Upper lobe of right lung (tissue), 1 donor: Measurements from ENCODE around the gene CLDN1. TPM values are rescaled to one million over a fixed set of nuclear protein-coding genes. Genes with fewer than 3 reads are reported as not detected.
A peak's percentile ranks its signal among the peaks of the same experiment; 100 is the strongest.

Experiments used
- ATAC-seq: fragments of 200-7000 bp; cut with Tn5 transposase; one replicate; pipeline ENCODE4 v1.9.1; 2020; ENCODE audit warnings: mild to moderate bottlenecking, moderate library complexity
- DNase-seq: peaks from one replicate; pipeline ENCODE4 v3.0.0-alpha.2; 2020
- H3K27ac ChIP-seq: fragments of 200-600 bp; one replicate; pipeline ENCODE4 v1.8.0; 2022
- H3K27me3 ChIP-seq: fragments of 200-600 bp; one replicate; pipeline ENCODE4 v1.8.0; 2022; ENCODE audit warnings: mild to moderate bottlenecking
- H3K36me3 ChIP-seq: fragments of 200-600 bp; one replicate; pipeline ENCODE4 v1.8.0; 2022
- H3K4me1 ChIP-seq: fragments of 200-600 bp; one replicate; pipeline ENCODE4 v1.8.0; 2022
- H3K4me3 ChIP-seq: fragments of 200-600 bp; one replicate; pipeline ENCODE4 v1.8.0; 2022; ENCODE audit warnings: mild to moderate bottlenecking
- H3K9me3 ChIP-seq: fragments of 200-600 bp; one replicate; pipeline ENCODE4 v1.8.0; 2022
- intact Hi-C: fragments of 100-400 bp; cut with DNase I; formaldehyde crosslinking; loops from one replicate; pipeline ENCODE4 v1.11.0; 2022
- total RNA-seq: library from RNA; stranded (reverse); fragmentation: NEBNext Ultra II Directional; extraction: Animal tissue kit (Norgen Biotek cat#: 25700); gene quantifications from one replicate; pipeline ENCODE4 v1.2.1, GENCODE V29; 2021
- TF ChIP-seq, protein P1 (sequence below): fragments of 200-600 bp; IDR thresholded peaks from one replicate; pipeline ENCODE4 v1.8.0; 2022; ENCODE audit warnings: antibody characterized with exemption
- donor health status: DM: no; HTN: yes; CAD: no; lungs with severe emphysema.

The CLDN1 gene
- total RNA-seq, 1 donor from 2014 or later, result 14.6 TPM

GRCh38 chr3:190303884-190304283 lies 18.4 kb downstream of the CLDN1 start:
- TF ChIP-seq, protein P1, sequence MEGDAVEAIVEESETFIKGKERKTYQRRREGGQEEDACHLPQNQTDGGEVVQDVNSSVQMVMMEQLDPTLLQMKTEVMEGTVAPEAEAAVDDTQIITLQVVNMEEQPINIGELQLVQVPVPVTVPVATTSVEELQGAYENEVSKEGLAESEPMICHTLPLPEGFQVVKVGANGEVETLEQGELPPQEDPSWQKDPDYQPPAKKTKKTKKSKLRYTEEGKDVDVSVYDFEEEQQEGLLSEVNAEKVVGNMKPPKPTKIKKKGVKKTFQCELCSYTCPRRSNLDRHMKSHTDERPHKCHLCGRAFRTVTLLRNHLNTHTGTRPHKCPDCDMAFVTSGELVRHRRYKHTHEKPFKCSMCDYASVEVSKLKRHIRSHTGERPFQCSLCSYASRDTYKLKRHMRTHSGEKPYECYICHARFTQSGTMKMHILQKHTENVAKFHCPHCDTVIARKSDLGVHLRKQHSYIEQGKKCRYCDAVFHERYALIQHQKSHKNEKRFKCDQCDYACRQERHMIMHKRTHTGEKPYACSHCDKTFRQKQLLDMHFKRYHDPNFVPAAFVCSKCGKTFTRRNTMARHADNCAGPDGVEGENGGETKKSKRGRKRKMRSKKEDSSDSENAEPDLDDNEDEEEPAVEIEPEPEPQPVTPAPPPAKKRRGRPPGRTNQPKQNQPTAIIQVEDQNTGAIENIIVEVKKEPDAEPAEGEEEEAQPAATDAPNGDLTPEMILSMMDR, result no peak
- Histone ChIP-seq H3K27me3 (no peaks in the 10 kb centered on the region), H3K4me3 (no peak overlapping the region), H3K9me3 (no peaks in the 10 kb centered on the region), H3K27ac (no peak overlapping the region), H3K4me1 (no peaks in the 10 kb centered on the region), H3K36me3 (no peaks in the 10 kb centered on the region)
- intact Hi-C loops, result no loop called here
- DNase-seq, result no peak
- ATAC-seq, result no peak

- intact Hi-C loops, result no loop called here
Observed at GRCh38 chr3:190302212-190302867, 19.9 kb downstream of the CLDN1 start.

DNA sequence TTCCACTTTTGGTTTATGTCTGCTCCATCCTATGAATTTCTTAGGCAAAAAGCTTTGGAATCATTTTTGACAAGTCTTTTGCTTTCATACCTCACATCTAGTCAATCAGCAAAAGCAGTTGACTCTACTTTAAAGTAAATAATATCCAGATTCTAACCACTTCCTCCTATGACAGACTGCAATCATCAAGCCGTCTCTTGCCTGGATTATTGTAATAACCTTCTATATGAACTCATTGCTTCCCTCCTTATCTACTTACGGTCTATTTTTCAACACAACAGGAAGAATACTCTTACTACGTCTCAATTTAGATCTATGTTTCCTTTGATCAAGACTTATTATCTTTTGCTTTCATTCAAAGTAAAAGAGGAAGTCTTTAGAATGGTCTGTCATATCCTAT lies 20.7 kb downstream of the CLDN1 start:
- Histone ChIP-seq H3K9me3 (no peaks in the 10 kb centered on the region), H3K4me3 (no peak overlapping the region), H3K27ac (no peak overlapping the region), H3K4me1 (no peaks in the 10 kb centered on the region), H3K27me3 (no peaks in the 10 kb centered on the region), H3K36me3 (no peaks in the 10 kb centered on the region)
- ATAC-seq (peak; percentile 30), DNase-seq (no peak)
- TF ChIP-seq, protein P1, result no peak
- intact Hi-C loops, result no loop called here

More at GRCh38 chr3:190302212-190302867, 19.9 kb downstream of the CLDN1 start:
- TF ChIP-seq, protein P1, result no peak
- H3K27ac ChIP-seq, result no peak overlapping the region
- ATAC-seq (no peak), DNase-seq (no peak)
- H3K4me3 ChIP-seq, result no peak overlapping the region
- H3K27me3 ChIP-seq, result no peaks in the 10 kb centered on the region
- H3K4me1 ChIP-seq, result no peaks in the 10 kb centered on the region
- no peaks in the 10 kb centered on the region for H3K36me3 ChIP-seq
- no peaks in the 10 kb centered on the region for H3K9me3 ChIP-seq

DNA sequence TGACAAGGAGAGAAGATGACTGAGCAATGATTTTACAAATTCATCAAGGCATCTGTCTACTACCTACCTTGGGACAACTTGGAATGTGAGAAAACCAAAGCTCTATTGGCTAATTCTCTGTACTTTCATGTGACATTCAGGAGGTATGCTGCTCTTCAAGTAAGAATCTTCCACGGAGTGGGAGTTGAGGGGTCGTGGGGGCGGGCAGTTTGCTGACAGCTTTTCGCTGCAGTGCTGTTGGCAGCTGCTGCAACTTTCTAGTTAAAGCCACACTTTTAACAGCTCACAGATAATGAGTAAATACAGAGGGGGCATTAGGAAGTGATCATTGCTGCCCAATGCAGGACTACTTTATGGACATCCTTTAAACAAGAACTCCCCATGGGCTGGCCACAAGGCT lies 22.3 kb downstream of the CLDN1 start:
- Histone ChIP-seq H3K36me3 (no peaks in the 10 kb centered on the region), H3K4me1 (no peaks in the 10 kb centered on the region), H3K27me3 (no peaks in the 10 kb centered on the region), H3K9me3 (no peaks in the 10 kb centered on the region), H3K27ac (no peak overlapping the region), H3K4me3 (no peak overlapping the region)
- intact Hi-C loops, result no loop called here
- ATAC-seq (no peak), DNase-seq (no peak)
- TF ChIP-seq, protein P1, result no peak

GRCh38 chr3:190294030-190294429 lies 28.2 kb downstream of the CLDN1 start:
- intact Hi-C loops, result no loop called here
- H3K4me1 ChIP-seq, result no peaks in the 10 kb centered on the region
- H3K9me3 ChIP-seq, result no peaks in the 10 kb centered on the region
- no peaks in the 10 kb centered on the region for H3K27me3 ChIP-seq
- no peak overlapping the region for H3K4me3 ChIP-seq
- DNase-seq (no peak), ATAC-seq (no peak)
- TF ChIP-seq, protein P1, result no peak
- no peaks in the 10 kb centered on the region for H3K36me3 ChIP-seq
- H3K27ac ChIP-seq, result no peak overlapping the region

DNA sequence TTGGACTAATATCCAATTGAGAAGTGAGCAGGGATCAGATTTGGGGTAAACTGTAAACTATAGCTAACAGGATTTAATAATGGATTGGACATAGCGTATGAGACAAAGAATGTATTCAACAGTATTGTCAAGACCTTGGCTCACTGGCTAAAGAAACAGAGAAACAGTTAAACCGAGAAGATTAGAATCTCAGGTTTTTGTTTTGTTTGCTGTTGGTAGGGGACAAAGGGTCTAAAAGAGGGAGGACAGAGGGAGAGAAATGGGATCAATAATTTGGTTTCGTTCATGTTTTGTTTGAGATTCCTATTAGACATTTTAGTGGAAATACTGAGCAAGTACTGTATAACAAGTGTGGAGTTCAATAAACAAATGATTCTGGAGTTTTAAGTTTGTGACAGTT lies 28.6 kb downstream of the CLDN1 start:
- no peaks in the 10 kb centered on the region for H3K9me3 ChIP-seq
- ATAC-seq, result no peak
- TF ChIP-seq, protein P1, result no peak
- no peak overlapping the region for H3K4me3 ChIP-seq
- no peaks in the 10 kb centered on the region for H3K4me1 ChIP-seq
- no peaks in the 10 kb centered on the region for H3K36me3 ChIP-seq
- no peak for DNase-seq
- no peaks in the 10 kb centered on the region for H3K27me3 ChIP-seq
- H3K27ac ChIP-seq, result no peak overlapping the region
- intact Hi-C loops, result no loop called here
